Endothelial cell of umbilical vein (primary cell): Measurements from ENCODE around the gene NDUFS2. TPM values are rescaled to one million over a fixed set of nuclear protein-coding genes. Genes with fewer than 3 reads are reported as not detected.

ENCODE experiments used
- BruUV-seq: library from RNA; stranded (reverse); fragments of 400-500 nt; replicated peaks from 2 replicates; lab custom pipeline; 2021; lab: Mats Ljungman, UMichigan
- CTCF ChIA-PET: fragments of 300-600, 350-600 bp; sonication (Branson Sonifier 250); formaldehyde crosslinking; loops from one replicate; lab custom pipeline; 2021; ENCODE audit warnings: antibody characterized with exemption, inconsistent platforms; lab: Charles Lee
- POLR2A ChIA-PET: fragments of 300-600, 350-600 bp; sonication (Branson Sonifier 250); formaldehyde crosslinking; loops from one replicate; lab custom pipeline; 2021; ENCODE audit warnings: antibody characterized with exemption, inconsistent platforms; lab: Charles Lee
- DNase-seq: peaks from one replicate; pipeline ENCODE4 v3.0.0-alpha.2; 2011; ENCODE audit warnings: low read depth, low spot score
- FAIRE-seq: peaks from 2 replicates; lab custom pipeline; 2011; peaks lifted over from hg19 to GRCh38; lab: Jason Lieb, UNC
- H2AFZ ChIP-seq: 2 replicates; pipeline ENCODE4 v1.6.0; 2012; ENCODE audit warnings: low read depth, low read length, control low read depth, inconsistent platforms
- H3K27ac ChIP-seq: 2 replicates; pipeline ENCODE4 v1.5.1; 2011; ENCODE audit warnings: low read depth, mild to moderate bottlenecking, control low read depth, low read length, moderate library complexity; ENCODE audit not compliant: insufficient read depth
- H3K27me3 ChIP-seq, 2 experiments: 2 replicates each; pipeline versions ENCODE4 v1.6.0 to v1.6.1; 2011; ENCODE audit warnings: low read length in 2 of 2, mixed read lengths in 1 of 2; ENCODE audit not compliant: control insufficient read depth in 2 of 2, insufficient read depth in 2 of 2
- H3K36me3 ChIP-seq, 2 experiments: 2 replicates in 1 of 2; 3 replicates in 1 of 2; pipeline ENCODE4 v1.5.1; 2011; ENCODE audit warnings: low read length in 2 of 2, mild to moderate bottlenecking in 1 of 2, moderate library complexity in 1 of 2; ENCODE audit not compliant: control insufficient read depth in 2 of 2, insufficient read depth in 2 of 2; ENCODE audit errors: extremely low read depth in 1 of 2
- H3K4me1 ChIP-seq: 3 replicates; pipeline ENCODE4 v1.5.1; 2011; ENCODE audit warnings: mild to moderate bottlenecking, low read length; ENCODE audit not compliant: control insufficient read depth, insufficient read depth; ENCODE audit errors: extremely low read depth
- H3K4me2 ChIP-seq: 2 replicates; pipeline ENCODE4 v1.6.1; 2011; ENCODE audit warnings: low read length, control low read depth, mixed read lengths; ENCODE audit not compliant: insufficient read depth
- H3K4me3 ChIP-seq, 3 experiments: fragments of 200-600 bp in 1 of 3; sonication (generic), shearing (Covaris generic) in 1 of 3; replicated peaks in 1 of 3; 2 replicates each; pipeline ENCODE4 v1.5.1; 2011 to 2016; ENCODE audit warnings: control low read depth in 3 of 3, low read length in 3 of 3, mild to moderate bottlenecking in 2 of 3, inconsistent platforms in 1 of 3, low read depth in 1 of 3, moderate library complexity in 1 of 3; ENCODE audit not compliant: insufficient read depth in 1 of 3
- H3K79me2 ChIP-seq: 2 replicates; pipeline ENCODE4 v1.6.0; 2012; ENCODE audit warnings: low read length, inconsistent platforms; ENCODE audit not compliant: control insufficient read depth, insufficient read depth
- H3K9ac ChIP-seq: replicated peaks from 2 replicates; pipeline ENCODE3; 2011; ENCODE audit warnings: low read length, control low read depth; ENCODE audit not compliant: insufficient read depth; ENCODE audit errors: extremely low read depth
- H3K9me1 ChIP-seq: replicated peaks from 3 replicates; pipeline ENCODE4 v1.6.0; 2011; ENCODE audit warnings: mild to moderate bottlenecking, low read length; ENCODE audit not compliant: control insufficient read depth, insufficient read depth; ENCODE audit errors: extremely low read depth
- H3K9me3 ChIP-seq: replicated peaks from 2 replicates; pipeline ENCODE4 v1.5.1; 2012; ENCODE audit warnings: low read length, inconsistent platforms; ENCODE audit not compliant: control insufficient read depth, insufficient read depth
- H4K20me1 ChIP-seq: replicated peaks from 2 replicates; pipeline ENCODE3; 2011; ENCODE audit warnings: mild to moderate bottlenecking, low read length; ENCODE audit not compliant: control insufficient read depth, insufficient read depth; ENCODE audit errors: extremely low read depth
- EZH2 ChIP-seq: IDR thresholded peaks from 2 replicates; pipeline ENCODE4 v1.6.1; 2012; ENCODE audit warnings: borderline replicate concordance, low read depth, mild to moderate bottlenecking, moderate library complexity, low read length, inconsistent platforms; ENCODE audit not compliant: severe bottlenecking
- GATA2 ChIP-seq: IDR thresholded peaks from 2 replicates; pipeline ENCODE4 v1.7.0; 2011; ENCODE audit warnings: low read depth, mild to moderate bottlenecking, moderate library complexity, mixed read lengths, low read length; ENCODE audit not compliant: insufficient read length, insufficient read depth
- MYC ChIP-seq: IDR thresholded peaks from one replicate; pipeline ENCODE4 v1.6.1; 2011; ENCODE audit warnings: mild to moderate bottlenecking, low read depth, low read length
- POLR2A ChIP-seq: IDR thresholded peaks from 2 replicates; pipeline ENCODE4 v1.6.1; 2012; ENCODE audit warnings: low read depth, mild to moderate bottlenecking, control low read depth, low read length
- POLR2AphosphoS5 ChIP-seq: IDR thresholded peaks from 2 replicates; pipeline ENCODE4 v1.6.1; 2012; ENCODE audit warnings: low read depth, mild to moderate bottlenecking, control low read depth, low read length, moderate library complexity; ENCODE audit not compliant: insufficient read depth
- dilution Hi-C: fragments of 300-500 bp; cut with MboI; formaldehyde crosslinking; loops from one replicate; pipeline ENCODE4 v1.15.0; 2019; ENCODE audit warnings: low sequenced_read_pairs; ENCODE audit not compliant: extremely low pct_ligation_motif_present
- intact Hi-C: fragments of 100-400 bp; cut with micrococcal nuclease; formaldehyde crosslinking; loops from one replicate; pipeline ENCODE4 v1.10.0; 2022
- polyA plus RNA-seq, 4 experiments: library from polyadenylated mRNA; depleted of rRNA in 3 of 4; stranded (reverse) in 3 of 4; unstranded in 1 of 4; fragments of >200 nt; gene quantifications; 2 replicates each; pipeline versions ENCODE4 v1.2.1 to v1.2.3, GENCODE V29; 2011 to 2012; ENCODE audit warnings: missing spikeins in 1 of 4
- total RNA-seq: library from RNA; stranded (reverse); gene quantifications from 2 replicates; pipeline ENCODE4 v1.2.3, GENCODE V29; 2021
- TF ChIP-seq, protein P1 (sequence below): IDR thresholded peaks from 2 replicates; pipeline ENCODE4 v1.6.1; 2011; ENCODE audit not compliant: insufficient read depth, insufficient read length
- TF ChIP-seq, protein P2 (sequence below), 2 donors: IDR thresholded peaks; 1 replicate in 1 of 2; 2 replicates in 1 of 2; pipeline ENCODE4 v1.5.1; 2011; ENCODE audit warnings: low read length in 2 of 2, mild to moderate bottlenecking in 2 of 2, moderate library complexity in 2 of 2, control low read depth in 1 of 2, inconsistent platforms in 1 of 2, low read depth in 1 of 2; ENCODE audit not compliant: insufficient read depth in 1 of 2; ENCODE audit errors: extremely low read depth in 1 of 2

The NDUFS2 gene
- total and polyA plus RNA-seq, 2 donors (not counting 3 experiments of a cell fraction or from before 2014, with no cell fraction given) = 95.1 to 130 TPM

DNA sequence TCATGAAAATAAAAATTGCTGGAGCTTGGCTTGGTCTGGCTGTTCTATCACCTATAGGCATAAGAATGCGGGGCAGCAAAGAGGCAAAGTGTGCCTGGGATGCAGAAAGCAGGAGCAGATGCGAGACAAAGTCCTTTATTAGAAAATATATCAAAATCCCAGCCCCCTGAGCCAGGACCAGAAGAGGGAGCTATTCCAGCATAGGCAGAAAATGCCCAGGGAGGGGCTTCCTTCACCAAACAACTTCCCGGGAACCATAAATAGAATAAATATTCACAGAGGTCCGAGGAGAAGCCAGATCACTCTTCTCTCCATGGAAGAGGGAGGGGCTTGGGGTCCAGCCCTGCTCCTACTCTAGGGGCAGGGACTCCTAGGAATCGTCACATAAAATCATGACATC is 31.0 kb upstream of the NDUFS2 start:
- Histone ChIP-seq H3K4me3 (no peak overlapping the region), H2AFZ (no peak overlapping the region), H3K27me3 (no peaks in the 10 kb centered on the region), H4K20me1 (no peaks in the 10 kb centered on the region), H3K79me2 (peaks cover 2% of the 10 kb centered on the region), H3K9me1 (no peaks in the 10 kb centered on the region), H3K27ac (no peak overlapping the region), H3K9ac (no peak overlapping the region), H3K9me3 (no peaks in the 10 kb centered on the region), H3K4me2 (no peak overlapping the region), H3K36me3 (peaks cover 11 to 24% of the 10 kb centered on the region in 2 experiments), H3K4me1 (peaks cover 12% of the 10 kb centered on the region)
- DNase-seq (no peak), FAIRE-seq (no peak)
- intact Hi-C loops = no loop called here
- no peak for TF ChIP-seq POLR2A
- no peak for TF ChIP-seq POLR2AphosphoS5
- TF ChIP-seq GATA2 = no peak
- TF ChIP-seq MYC = no peak
- TF ChIP-seq, protein P1, sequence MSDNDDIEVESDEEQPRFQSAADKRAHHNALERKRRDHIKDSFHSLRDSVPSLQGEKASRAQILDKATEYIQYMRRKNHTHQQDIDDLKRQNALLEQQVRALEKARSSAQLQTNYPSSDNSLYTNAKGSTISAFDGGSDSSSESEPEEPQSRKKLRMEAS = no peak
- TF ChIP-seq, protein P2, sequence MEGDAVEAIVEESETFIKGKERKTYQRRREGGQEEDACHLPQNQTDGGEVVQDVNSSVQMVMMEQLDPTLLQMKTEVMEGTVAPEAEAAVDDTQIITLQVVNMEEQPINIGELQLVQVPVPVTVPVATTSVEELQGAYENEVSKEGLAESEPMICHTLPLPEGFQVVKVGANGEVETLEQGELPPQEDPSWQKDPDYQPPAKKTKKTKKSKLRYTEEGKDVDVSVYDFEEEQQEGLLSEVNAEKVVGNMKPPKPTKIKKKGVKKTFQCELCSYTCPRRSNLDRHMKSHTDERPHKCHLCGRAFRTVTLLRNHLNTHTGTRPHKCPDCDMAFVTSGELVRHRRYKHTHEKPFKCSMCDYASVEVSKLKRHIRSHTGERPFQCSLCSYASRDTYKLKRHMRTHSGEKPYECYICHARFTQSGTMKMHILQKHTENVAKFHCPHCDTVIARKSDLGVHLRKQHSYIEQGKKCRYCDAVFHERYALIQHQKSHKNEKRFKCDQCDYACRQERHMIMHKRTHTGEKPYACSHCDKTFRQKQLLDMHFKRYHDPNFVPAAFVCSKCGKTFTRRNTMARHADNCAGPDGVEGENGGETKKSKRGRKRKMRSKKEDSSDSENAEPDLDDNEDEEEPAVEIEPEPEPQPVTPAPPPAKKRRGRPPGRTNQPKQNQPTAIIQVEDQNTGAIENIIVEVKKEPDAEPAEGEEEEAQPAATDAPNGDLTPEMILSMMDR (IDR thresholded peaks at IDR 0.05; ENCODE audit: extremely low read depth in 1 of 2, insufficient read depth in 1 of 2, low read depth in 1 of 2, low read length in 2 of 2) = peak in 1 of 2 donors; percentile 20
- no peak for TF ChIP-seq EZH2
- BruUV-seq = no TSS peak
- ChIA-PET CTCF (interaction anchor here (0.7 to 2.3 kb wide), 6 partner anchors 9 to 211 kb away, joined by 3 to 8 read pairs (median 4); partner anchors contain the start of gene NDUFS2), POLR2A (no interaction called here)
- dilution Hi-C loops = no loop called here
